AG10803 (cell line): ENCODE results near the gene RPSA.

ENCODE experiments used
- DNase-seq: peaks from one replicate; pipeline ENCODE4 v3.0.0; 2010; ENCODE audit warnings: low read depth
- H3K4me3 ChIP-seq: 2 replicates; pipeline ENCODE4 v1.5.1; 2011; ENCODE audit warnings: mild to moderate bottlenecking, low read length, control low read depth
- CTCF ChIP-seq: conservative IDR thresholded peaks from 2 replicates; pipeline ENCODE4 v1.5.1; 2011; ENCODE audit warnings: mild to moderate bottlenecking, low read length, control low read depth, inconsistent platforms

Gene RPSA

GRCh38 chr3:39426312-39426711 lies 19.8 kb downstream of the RPSA start:
- H3K4me3 ChIP-seq: no peak overlapping the region
- no peak for DNase-seq
- no peak for TF ChIP-seq CTCF

- no peak for TF ChIP-seq CTCF
- H3K4me3 ChIP-seq: no peak overlapping the region
- DNase-seq: no peak
These were observed 21.0 kb downstream of the RPSA start for GRCh38 chr3:39427506-39427905.

GRCh38 chr3:39428745-39429201 lies 22.3 kb downstream of the RPSA start:
- no peak overlapping the region for H3K4me3 ChIP-seq
- no peak for DNase-seq
- no peak for TF ChIP-seq CTCF

GRCh38 chr3:39429466-39429865 lies 22.9 kb downstream of the RPSA start:
- no peak for DNase-seq
- H3K4me3 ChIP-seq: no peak overlapping the region
- no peak for TF ChIP-seq CTCF

GRCh38 chr3:39432342-39432741 lies 25.8 kb downstream of the RPSA start:
- no peak for DNase-seq

GRCh38 chr3:39433642-39434041 lies 27.1 kb downstream of the RPSA start:
- no peak for TF ChIP-seq CTCF
- peak; percentile 49 for DNase-seq
- H3K4me3 ChIP-seq: no peak overlapping the region

More at GRCh38 chr3:39432342-39432741, 25.8 kb downstream of the RPSA start:
- no peak overlapping the region for H3K4me3 ChIP-seq
- TF ChIP-seq CTCF: no peak

- DNase-seq: peak; percentile 37
- H3K4me3 ChIP-seq: no peak overlapping the region
- TF ChIP-seq CTCF: no peak
These were observed 28.1 kb downstream of the RPSA start for GRCh38 chr3:39434574-39434973.
